NT2/D1 (cell line): Measurements from ENCODE around the gene SPEM1.

Source experiments
- SUZ12 ChIP-seq: IDR thresholded peaks from 2 replicates; pipeline ENCODE4 v1.6.1; 2011; ENCODE audit not compliant: insufficient read length, insufficient read depth; ENCODE audit errors: extremely low read depth
- ZNF274 ChIP-seq: IDR thresholded peaks from 2 replicates; pipeline ENCODE4 v1.6.1; 2011; ENCODE audit warnings: mild to moderate bottlenecking, low read depth, low read length

DNA sequence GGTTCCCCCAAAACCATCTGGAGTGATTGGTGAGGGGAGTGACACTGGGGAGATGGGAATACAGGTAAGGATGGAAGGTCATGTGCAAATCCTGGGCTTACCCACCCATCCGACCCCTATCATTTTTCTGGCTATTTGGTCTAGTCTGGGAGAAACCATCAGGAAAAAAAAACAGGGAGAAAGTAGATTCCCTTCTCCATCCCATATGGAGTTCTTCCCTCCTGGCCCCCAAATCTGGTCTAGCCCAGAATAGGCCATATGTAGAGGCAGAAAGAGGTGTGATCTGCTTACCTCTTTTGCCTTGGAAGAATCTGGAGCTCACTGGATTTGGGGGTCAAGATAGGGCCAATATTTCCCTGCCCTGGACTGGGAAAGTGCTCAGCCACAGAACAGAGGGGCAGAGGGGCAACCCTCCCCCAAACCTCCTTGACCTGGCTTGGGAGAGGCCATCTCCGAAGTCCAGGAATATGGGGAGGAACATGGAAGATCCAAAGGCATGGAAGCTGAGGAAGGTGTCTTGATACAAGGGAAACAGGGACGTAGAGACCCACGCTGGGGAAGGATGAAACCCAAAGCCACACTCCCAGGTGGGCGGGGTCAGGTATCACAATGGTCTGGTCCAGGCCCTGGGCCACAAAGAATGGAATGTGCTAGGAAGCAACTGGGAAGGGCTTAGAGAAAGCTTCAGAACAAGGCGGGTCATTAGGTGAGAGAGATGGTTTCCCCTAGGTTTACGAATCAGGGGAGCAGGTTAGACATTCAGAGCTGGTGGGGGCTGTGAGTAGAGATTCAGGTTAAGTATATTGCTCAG is 40.9 kb downstream of the SPEM1 start:
- no peak for TF ChIP-seq ZNF274
- TF ChIP-seq SUZ12 = no peak
